AG04449 (cell line): ENCODE measurements around the gene NR2F6.
A peak's percentile ranks its signal among the peaks of the same experiment; 100 is the strongest.

Experiments used
- CTCF ChIA-PET: fragments of 350-600 bp; formaldehyde crosslinking; extraction: SDS; loops from one replicate; lab custom pipeline; 2021; ENCODE audit warnings: antibody characterized with exemption; lab: Yijun Ruan, JAX
- POLR2A ChIA-PET: fragments of 400-600, 350-600 bp; formaldehyde crosslinking; extraction: SDS; loops from one replicate; lab custom pipeline; 2020; ENCODE audit warnings: antibody characterized with exemption, inconsistent platforms; lab: Yijun Ruan, JAX
- DNase-seq: peaks from one replicate; pipeline ENCODE4 v3.0.0-alpha.2; 2010; ENCODE audit warnings: low read depth, low spot score
- H3K4me3 ChIP-seq: 2 replicates; pipeline ENCODE4 v1.5.1; 2011; ENCODE audit warnings: low read depth, mild to moderate bottlenecking, control low read depth, low read length
- TF ChIP-seq, protein P1 (sequence below): IDR thresholded peaks from one replicate; pipeline ENCODE4 v1.5.1; 2011; ENCODE audit warnings: mild to moderate bottlenecking, moderate library complexity, low read length, control low read depth, inconsistent platforms; ENCODE audit not compliant: insufficient read depth; ENCODE audit errors: missing control alignments

Gene NR2F6

DNA sequence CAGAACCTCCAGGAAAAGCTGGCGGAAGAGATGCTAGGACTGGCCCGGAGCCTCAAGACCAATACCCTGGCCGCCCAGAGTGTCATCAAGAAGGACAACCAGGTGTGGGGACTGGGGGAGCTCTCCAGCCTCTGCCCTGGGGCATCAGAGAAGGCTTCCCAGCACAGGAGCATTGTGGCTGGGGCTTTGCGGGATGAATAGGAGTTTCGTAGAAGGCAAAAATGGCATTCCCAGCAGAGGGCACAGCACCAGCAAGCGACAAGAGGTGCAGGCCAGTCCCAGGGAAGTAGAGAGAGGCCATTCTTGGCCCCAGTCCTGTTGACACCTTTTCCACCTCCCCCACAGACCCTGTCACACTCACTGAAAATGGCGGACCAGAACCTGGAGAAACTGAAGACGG, 26.4 kb downstream of the NR2F6 start:
- H3K4me3 ChIP-seq, result no peak overlapping the region
- no peak for DNase-seq
- ChIA-PET CTCF (interaction anchor here (0.9 kb wide), 1 partner anchor 9 kb away, joined by 3 read pairs; no protein-coding TSS in a partner anchor), POLR2A (interaction anchor here (0.6 kb wide), 1 partner anchor 30 kb away, joined by 3 read pairs; no protein-coding TSS in a partner anchor)
- TF ChIP-seq, protein P1, sequence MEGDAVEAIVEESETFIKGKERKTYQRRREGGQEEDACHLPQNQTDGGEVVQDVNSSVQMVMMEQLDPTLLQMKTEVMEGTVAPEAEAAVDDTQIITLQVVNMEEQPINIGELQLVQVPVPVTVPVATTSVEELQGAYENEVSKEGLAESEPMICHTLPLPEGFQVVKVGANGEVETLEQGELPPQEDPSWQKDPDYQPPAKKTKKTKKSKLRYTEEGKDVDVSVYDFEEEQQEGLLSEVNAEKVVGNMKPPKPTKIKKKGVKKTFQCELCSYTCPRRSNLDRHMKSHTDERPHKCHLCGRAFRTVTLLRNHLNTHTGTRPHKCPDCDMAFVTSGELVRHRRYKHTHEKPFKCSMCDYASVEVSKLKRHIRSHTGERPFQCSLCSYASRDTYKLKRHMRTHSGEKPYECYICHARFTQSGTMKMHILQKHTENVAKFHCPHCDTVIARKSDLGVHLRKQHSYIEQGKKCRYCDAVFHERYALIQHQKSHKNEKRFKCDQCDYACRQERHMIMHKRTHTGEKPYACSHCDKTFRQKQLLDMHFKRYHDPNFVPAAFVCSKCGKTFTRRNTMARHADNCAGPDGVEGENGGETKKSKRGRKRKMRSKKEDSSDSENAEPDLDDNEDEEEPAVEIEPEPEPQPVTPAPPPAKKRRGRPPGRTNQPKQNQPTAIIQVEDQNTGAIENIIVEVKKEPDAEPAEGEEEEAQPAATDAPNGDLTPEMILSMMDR, result no peak

DNA sequence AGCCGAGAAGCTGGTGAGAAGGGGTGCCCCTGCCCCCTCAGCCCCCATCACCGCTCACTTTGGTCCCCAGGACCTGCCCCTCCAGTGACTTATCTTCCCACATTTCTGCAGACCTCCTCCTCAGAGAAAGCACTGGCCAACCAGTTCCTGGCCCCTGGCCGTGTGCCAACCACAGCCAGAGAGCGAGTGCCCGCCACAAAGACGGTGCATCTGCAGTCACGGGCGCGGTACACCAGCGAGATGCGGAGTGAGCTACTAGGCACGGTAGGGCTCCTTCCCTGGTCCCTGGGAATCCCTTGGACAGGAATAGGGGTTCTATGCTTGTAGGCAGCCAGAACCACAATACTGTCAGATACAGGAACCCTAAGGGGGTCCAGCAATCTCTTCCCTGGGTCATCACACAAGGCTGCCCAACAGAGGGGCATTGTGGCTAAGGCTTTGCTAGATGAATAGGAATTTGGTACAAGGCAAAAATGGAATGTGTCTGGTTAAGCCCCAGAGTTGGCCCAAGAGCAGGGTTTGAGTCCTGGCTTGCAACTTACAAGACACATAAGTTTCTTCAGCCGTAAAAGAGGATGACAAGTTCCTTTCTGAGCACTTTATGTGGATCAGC, 29.6 kb downstream of the NR2F6 start:
- TF ChIP-seq, protein P1, result no peak
- DNase-seq, result no peak
- ChIA-PET CTCF (interaction anchor here (1.7 to 3.6 kb wide), 3 partner anchors 10 to 19 kb away, joined by 7 to 21 read pairs (median 9); partner anchors contain the start of gene OCEL1), POLR2A (interaction anchor here (0.6 to 1.8 kb wide), 5 partner anchors 10 to 51 kb away, joined by 3 to 17 read pairs (median 3); partner anchors contain the start of genes BABAM1 and OCEL1)
- peak overlapping the region; percentile 77 for H3K4me3 ChIP-seq

DNA sequence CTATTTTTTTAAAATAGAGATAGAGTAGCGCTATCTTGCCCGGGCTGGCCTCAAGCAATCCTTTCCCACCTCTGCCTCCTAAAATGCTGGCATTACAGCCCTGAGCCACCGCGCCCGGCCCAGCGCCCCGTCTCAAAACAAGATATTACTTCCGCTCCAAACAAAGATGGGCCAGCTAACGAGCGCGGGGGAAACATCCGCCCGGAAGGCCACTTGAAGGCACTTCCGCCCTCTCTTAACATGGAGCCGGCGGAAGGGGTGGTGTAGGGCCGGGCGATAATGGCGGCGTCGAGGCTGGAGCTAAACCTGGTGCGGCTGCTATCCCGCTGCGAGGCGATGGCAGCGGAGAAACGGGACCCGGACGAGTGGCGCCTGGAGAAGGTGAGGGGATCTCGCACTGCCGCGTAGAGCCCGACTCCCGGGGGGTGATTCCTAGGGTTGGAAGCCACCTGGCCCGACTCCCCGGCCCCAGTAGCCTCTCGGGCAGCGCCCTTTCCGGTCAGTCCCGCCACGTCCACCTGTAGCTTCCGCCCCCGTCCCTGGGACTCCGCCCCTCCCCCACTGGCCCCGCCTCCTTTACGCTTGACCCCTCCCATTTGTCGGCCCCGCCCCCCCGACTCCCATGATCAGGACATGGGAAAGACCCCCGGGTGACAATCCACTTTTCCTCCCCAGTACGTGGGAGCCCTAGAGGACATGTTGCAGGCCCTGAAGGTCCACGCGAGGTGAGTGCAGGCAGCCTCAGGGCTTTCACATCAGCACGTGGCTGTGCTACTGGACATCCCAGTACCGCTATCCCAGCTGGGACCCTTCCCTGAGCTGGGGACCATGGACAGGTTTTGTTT, 30.4 kb downstream of the NR2F6 start, which contains the start of gene USE1:
TSS of gene USE1 (plus strand) at position 231 of the 845 bp plus-strand sequence. CDS start at position 280, 49 bp downstream.
- TF ChIP-seq, protein P1, result no peak
- peak within 1 kb of the TSS; percentile 77 for H3K4me3 ChIP-seq
- CTCF ChIA-PET, result interaction anchor here (1.7 to 3.6 kb wide), 3 partner anchors 10 to 20 kb away, joined by 7 to 21 read pairs (median 9); partner anchors contain the start of gene OCEL1
- DNase-seq, result peak; percentile 51
- POLR2A ChIA-PET, result interaction anchor here (0.6 to 1.8 kb wide), 6 partner anchors 11 to 52 kb away, joined by 3 to 17 read pairs (median 3); partner anchors contain the start of genes BABAM1 and OCEL1

DNA sequence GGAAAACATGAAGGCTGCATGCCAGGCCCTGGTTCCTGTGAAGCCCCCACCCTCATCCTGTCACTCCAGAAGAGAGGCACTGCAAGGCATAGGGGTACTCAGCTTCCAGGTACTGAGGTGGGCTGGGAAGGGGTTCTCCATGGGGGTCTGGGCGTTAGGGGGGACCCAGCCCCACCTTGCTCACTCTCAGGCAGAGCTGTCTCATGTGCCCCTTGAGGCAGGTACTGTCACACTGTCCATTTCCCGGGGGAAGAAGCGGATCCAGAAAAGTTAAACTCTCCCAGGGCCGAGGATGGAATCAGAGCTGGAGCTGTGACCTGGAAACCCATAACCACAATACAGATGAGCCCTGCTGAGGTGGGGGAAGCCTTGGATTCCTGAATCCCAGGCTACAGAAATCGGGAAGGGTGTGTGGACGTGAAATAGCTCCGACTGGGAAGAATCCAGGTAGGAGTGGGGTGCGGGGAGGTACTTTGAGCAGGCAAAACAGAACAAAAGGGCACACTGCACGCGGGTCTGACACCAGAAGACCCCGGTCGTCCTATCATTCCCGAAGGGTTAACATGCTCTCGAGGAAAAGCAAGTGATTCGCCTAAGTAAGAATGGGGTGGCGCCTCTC, 31.1 kb downstream of the NR2F6 start:
- DNase-seq, result no peak
- CTCF ChIA-PET, result interaction anchor here (1.7 to 3.6 kb wide), 3 partner anchors 9 to 21 kb away, joined by 7 to 21 read pairs (median 9); partner anchors contain the start of gene OCEL1
- POLR2A ChIA-PET, result interaction anchor here (1.1 to 1.8 kb wide), 4 partner anchors 12 to 21 kb away, joined by 3 to 17 read pairs (median 4); partner anchors contain the start of gene OCEL1

DNA sequence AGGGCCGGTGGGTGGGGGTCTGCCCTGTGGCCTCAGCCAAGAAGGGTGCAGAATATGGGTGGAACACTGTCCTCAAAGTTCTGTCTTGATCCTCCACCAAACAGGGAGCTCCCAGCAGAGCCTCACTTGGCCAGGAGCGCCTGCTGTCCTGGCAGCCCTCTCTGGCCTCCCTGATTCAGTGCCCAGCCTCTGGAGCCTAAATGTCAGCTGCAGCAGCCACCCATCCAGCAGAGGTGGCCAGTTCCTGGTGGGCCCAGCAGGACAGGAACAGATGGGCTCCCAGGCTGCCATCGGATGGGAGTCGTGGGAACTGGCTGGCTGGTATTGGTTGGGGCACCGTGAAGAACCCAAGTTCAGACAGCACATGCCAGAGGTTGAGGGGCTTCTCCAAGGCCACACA, 32.4 kb downstream of the NR2F6 start:
- TF ChIP-seq, protein P1, result no peak
- DNase-seq, result no peak
- ChIA-PET POLR2A (no interaction called here), CTCF (interaction anchor here (3.6 kb wide), 1 partner anchor 8 kb away, joined by 21 read pairs; no protein-coding TSS in a partner anchor)
- no peak overlapping the region for H3K4me3 ChIP-seq

More for the DNA sequence above, 31.1 kb downstream of the NR2F6 start:
- TF ChIP-seq, protein P1, result no peak
- H3K4me3 ChIP-seq, result peak overlapping the region; percentile 77
